Measurements from ENCODE around the gene LAT.

Gene LAT

GRCh38 chr16:28986046-28986445 lies 1.2 kb downstream of the LAT start:
- no peaks in the 10 kb centered on the region for H3K4me1 ChIP-seq (ENCODE audit: insufficient read depth, insufficient read length)
- peaks cover 78% of the 10 kb centered on the region for H3K36me3 ChIP-seq (ENCODE audit: insufficient read depth, insufficient read length, low read length)
- no peak for DNase-seq (ENCODE audit: low read depth, low spot score)
- H3K9me3 ChIP-seq (ENCODE audit: insufficient read depth, low read length), result peaks cover 13% of the 10 kb centered on the region; the same call in 1 of the 2 replicates
- H3K4me3 ChIP-seq (ENCODE audit: insufficient read length, low read depth), result no peak overlapping the region
- TF ChIP-seq SUZ12 (IDR thresholded peaks at IDR 0.05; ENCODE audit: extremely low read depth, insufficient read depth, insufficient read length), result no peak
- no peak for TF ChIP-seq ZNF274 (IDR thresholded peaks at IDR 0.05; ENCODE audit: low read depth, low read length)
- TF ChIP-seq YY1 (IDR thresholded peaks at IDR 0.05; ENCODE audit: insufficient read depth, insufficient read length), result no peak
- no peaks in the 10 kb centered on the region for H3K27me3 ChIP-seq (ENCODE audit: insufficient read depth, insufficient read length)
- no peak overlapping the region for H3K9ac ChIP-seq (ENCODE audit: insufficient read length, low read depth)

GRCh38 chr16:28986492-28986891 lies 1.6 kb downstream of the LAT start:
- TF ChIP-seq ZNF274 (IDR thresholded peaks at IDR 0.05; ENCODE audit: low read depth, low read length) (no peak), SUZ12 (IDR thresholded peaks at IDR 0.05; ENCODE audit: extremely low read depth, insufficient read depth, insufficient read length) (no peak), YY1 (IDR thresholded peaks at IDR 0.05; ENCODE audit: insufficient read depth, insufficient read length) (no peak)
- Histone ChIP-seq H3K9ac (ENCODE audit: insufficient read length, low read depth) (no peak overlapping the region), H3K4me1 (ENCODE audit: insufficient read depth, insufficient read length) (no peaks in the 10 kb centered on the region), H3K4me3 (ENCODE audit: insufficient read length, low read depth) (no peak overlapping the region), H3K36me3 (ENCODE audit: insufficient read depth, insufficient read length, low read length) (peaks cover 76% of the 10 kb centered on the region), H3K9me3 (ENCODE audit: insufficient read depth, low read length) (peaks cover 8% of the 10 kb centered on the region; the same call in 1 of the 2 replicates), H3K27me3 (ENCODE audit: insufficient read depth, insufficient read length) (no peaks in the 10 kb centered on the region)
- DNase-seq (ENCODE audit: low read depth, low spot score), result no peak

- Histone ChIP-seq H3K9me3 (ENCODE audit: insufficient read depth, low read length) (0 out of 2 replicates have a peak, but pooled peaks cover under 1% of the 10 kb centered on the region), H3K36me3 (ENCODE audit: insufficient read depth, insufficient read length, low read length) (peaks cover 69% of the 10 kb centered on the region), H3K27me3 (ENCODE audit: insufficient read depth, insufficient read length) (no peaks in the 10 kb centered on the region), H3K4me3 (ENCODE audit: insufficient read length, low read depth) (no peak overlapping the region), H3K9ac (ENCODE audit: insufficient read length, low read depth) (no peak overlapping the region), H3K4me1 (ENCODE audit: insufficient read depth, insufficient read length) (no peaks in the 10 kb centered on the region)
- TF ChIP-seq SUZ12 (IDR thresholded peaks at IDR 0.05; ENCODE audit: extremely low read depth, insufficient read depth, insufficient read length) (no peak), YY1 (IDR thresholded peaks at IDR 0.05; ENCODE audit: insufficient read depth, insufficient read length) (no peak), ZNF274 (IDR thresholded peaks at IDR 0.05; ENCODE audit: low read depth, low read length) (no peak)
- no peak for DNase-seq (ENCODE audit: low read depth, low spot score)
These were observed 2.5 kb downstream of the LAT start for GRCh38 chr16:28987170-28987853.

GRCh38 chr16:28989363-28989762 lies 4.5 kb downstream of the LAT start:
- TF ChIP-seq YY1 (IDR thresholded peaks at IDR 0.05; ENCODE audit: insufficient read depth, insufficient read length), result no peak
- TF ChIP-seq ZNF274 (IDR thresholded peaks at IDR 0.05; ENCODE audit: low read depth, low read length), result no peak
- TF ChIP-seq SUZ12 (IDR thresholded peaks at IDR 0.05; ENCODE audit: extremely low read depth, insufficient read depth, insufficient read length), result no peak
- no peaks in the 10 kb centered on the region for H3K9me3 ChIP-seq (ENCODE audit: insufficient read depth, low read length)
- H3K36me3 ChIP-seq (ENCODE audit: insufficient read depth, insufficient read length, low read length), result peaks cover 49% of the 10 kb centered on the region
- H3K4me3 ChIP-seq (ENCODE audit: insufficient read length, low read depth), result no peak overlapping the region
- H3K4me1 ChIP-seq (ENCODE audit: insufficient read depth, insufficient read length), result no peaks in the 10 kb centered on the region
- H3K9ac ChIP-seq (ENCODE audit: insufficient read length, low read depth), result no peak overlapping the region
- DNase-seq (ENCODE audit: low read depth, low spot score), result no peak
- H3K27me3 ChIP-seq (ENCODE audit: insufficient read depth, insufficient read length), result no peaks in the 10 kb centered on the region

GRCh38 chr16:28990375-28991040 lies 5.7 kb downstream of the LAT start:
- TF ChIP-seq YY1 (IDR thresholded peaks at IDR 0.05; ENCODE audit: insufficient read depth, insufficient read length), result no peak
- TF ChIP-seq ZNF274 (IDR thresholded peaks at IDR 0.05; ENCODE audit: low read depth, low read length), result no peak
- no peak for TF ChIP-seq SUZ12 (IDR thresholded peaks at IDR 0.05; ENCODE audit: extremely low read depth, insufficient read depth, insufficient read length)
- H3K4me1 ChIP-seq (ENCODE audit: insufficient read depth, insufficient read length), result no peaks in the 10 kb centered on the region
- DNase-seq (ENCODE audit: low read depth, low spot score), result no peak
- no peak overlapping the region for H3K9ac ChIP-seq (ENCODE audit: insufficient read length, low read depth)
- H3K27me3 ChIP-seq (ENCODE audit: insufficient read depth, insufficient read length), result no peaks in the 10 kb centered on the region
- no peaks in the 10 kb centered on the region for H3K9me3 ChIP-seq (ENCODE audit: insufficient read depth, low read length)
- H3K36me3 ChIP-seq (ENCODE audit: insufficient read depth, insufficient read length, low read length), result peaks cover 44% of the 10 kb centered on the region
- no peak overlapping the region for H3K4me3 ChIP-seq (ENCODE audit: insufficient read length, low read depth)

- Histone ChIP-seq H3K4me1 (ENCODE audit: insufficient read depth, insufficient read length) (no peaks in the 10 kb centered on the region), H3K9ac (ENCODE audit: insufficient read length, low read depth) (no peak overlapping the region), H3K9me3 (ENCODE audit: insufficient read depth, low read length) (no peaks in the 10 kb centered on the region), H3K27me3 (ENCODE audit: insufficient read depth, insufficient read length) (no peaks in the 10 kb centered on the region), H3K36me3 (ENCODE audit: insufficient read depth, insufficient read length, low read length) (peaks cover 32% of the 10 kb centered on the region), H3K4me3 (ENCODE audit: insufficient read length, low read depth) (no peak overlapping the region)
- DNase-seq (ENCODE audit: low read depth, low spot score), result no peak
- TF ChIP-seq ZNF274 (IDR thresholded peaks at IDR 0.05; ENCODE audit: low read depth, low read length) (no peak), YY1 (IDR thresholded peaks at IDR 0.05; ENCODE audit: insufficient read depth, insufficient read length) (no peak), SUZ12 (IDR thresholded peaks at IDR 0.05; ENCODE audit: extremely low read depth, insufficient read depth, insufficient read length) (no peak)
These were observed 6.8 kb downstream of the LAT start for GRCh38 chr16:28991687-28992086.

- no peaks in the 10 kb centered on the region for H3K4me1 ChIP-seq (ENCODE audit: insufficient read depth, insufficient read length)
- no peak for DNase-seq (ENCODE audit: low read depth, low spot score)
- no peak for TF ChIP-seq SUZ12 (IDR thresholded peaks at IDR 0.05; ENCODE audit: extremely low read depth, insufficient read depth, insufficient read length)
- TF ChIP-seq ZNF274 (IDR thresholded peaks at IDR 0.05; ENCODE audit: low read depth, low read length), result no peak
- no peak for TF ChIP-seq YY1 (IDR thresholded peaks at IDR 0.05; ENCODE audit: insufficient read depth, insufficient read length)
These were observed 7.6 kb downstream of the LAT start for GRCh38 chr16:28992496-28992895.

More at GRCh38 chr16:28992496-28992895, 7.6 kb downstream of the LAT start:
- H3K27me3 ChIP-seq (ENCODE audit: insufficient read depth, insufficient read length), result no peaks in the 10 kb centered on the region
- no peaks in the 10 kb centered on the region for H3K9me3 ChIP-seq (ENCODE audit: insufficient read depth, low read length)
- no peak overlapping the region for H3K9ac ChIP-seq (ENCODE audit: insufficient read length, low read depth)
- H3K36me3 ChIP-seq (ENCODE audit: insufficient read depth, insufficient read length, low read length), result peaks cover 26% of the 10 kb centered on the region
- no peak overlapping the region for H3K4me3 ChIP-seq (ENCODE audit: insufficient read length, low read depth)
